ENCODE results near the gene TRIM29.

DNA sequence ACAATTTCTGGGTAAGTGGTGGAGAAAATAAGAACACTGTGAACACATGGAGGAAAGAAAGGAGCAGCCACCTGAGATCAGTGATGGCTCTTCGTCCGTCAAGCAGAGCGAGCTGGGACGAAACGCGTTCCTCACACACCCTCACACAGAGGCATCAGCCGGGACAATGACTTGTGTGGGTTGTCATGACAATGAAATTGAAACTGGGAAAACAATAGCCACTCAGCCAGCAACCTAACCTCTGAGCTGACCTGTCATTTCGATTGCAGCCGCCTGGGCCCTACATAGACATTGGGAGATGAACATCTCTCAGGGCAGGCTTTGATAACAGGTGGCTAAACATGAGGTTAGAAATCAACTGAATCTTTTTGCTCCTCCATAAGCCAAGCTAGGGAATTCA lies 51.3 kb downstream of the TRIM29 start:
- TF ChIP-seq, protein P1, sequence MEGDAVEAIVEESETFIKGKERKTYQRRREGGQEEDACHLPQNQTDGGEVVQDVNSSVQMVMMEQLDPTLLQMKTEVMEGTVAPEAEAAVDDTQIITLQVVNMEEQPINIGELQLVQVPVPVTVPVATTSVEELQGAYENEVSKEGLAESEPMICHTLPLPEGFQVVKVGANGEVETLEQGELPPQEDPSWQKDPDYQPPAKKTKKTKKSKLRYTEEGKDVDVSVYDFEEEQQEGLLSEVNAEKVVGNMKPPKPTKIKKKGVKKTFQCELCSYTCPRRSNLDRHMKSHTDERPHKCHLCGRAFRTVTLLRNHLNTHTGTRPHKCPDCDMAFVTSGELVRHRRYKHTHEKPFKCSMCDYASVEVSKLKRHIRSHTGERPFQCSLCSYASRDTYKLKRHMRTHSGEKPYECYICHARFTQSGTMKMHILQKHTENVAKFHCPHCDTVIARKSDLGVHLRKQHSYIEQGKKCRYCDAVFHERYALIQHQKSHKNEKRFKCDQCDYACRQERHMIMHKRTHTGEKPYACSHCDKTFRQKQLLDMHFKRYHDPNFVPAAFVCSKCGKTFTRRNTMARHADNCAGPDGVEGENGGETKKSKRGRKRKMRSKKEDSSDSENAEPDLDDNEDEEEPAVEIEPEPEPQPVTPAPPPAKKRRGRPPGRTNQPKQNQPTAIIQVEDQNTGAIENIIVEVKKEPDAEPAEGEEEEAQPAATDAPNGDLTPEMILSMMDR (IDR thresholded peaks at IDR 0.05), result no peak
- no peak for TF ChIP-seq POLR2A (IDR thresholded peaks at IDR 0.05)
